Endothelial cell (in vitro differentiated cells): ENCODE measurements around the gene PER3. TPM values are rescaled to one million over a fixed set of nuclear protein-coding genes. Genes with fewer than 3 reads are reported as not detected.
A peak's percentile ranks its signal among the peaks of the same experiment; 100 is the strongest.

Experiments used
- DNase-seq: peaks from one replicate; pipeline ENCODE4 v3.0.0; 2021; ENCODE audit warnings: low spot score
- H3K27ac Mint-ChIP-seq: one replicate; pipeline ENCODE4 v1.8.0; 2021; ENCODE audit warnings: mixed read lengths, inconsistent platforms; ENCODE audit not compliant: unreplicated experiment
- H3K27me3 Mint-ChIP-seq: one replicate; pipeline ENCODE4 v1.8.0; 2021; ENCODE audit warnings: mild to moderate bottlenecking, moderate library complexity, mixed read lengths, inconsistent platforms; ENCODE audit not compliant: unreplicated experiment
- H3K36me3 Mint-ChIP-seq: one replicate; pipeline ENCODE4 v1.8.0; 2021; ENCODE audit warnings: mild to moderate bottlenecking, low read depth, mixed read lengths, inconsistent platforms; ENCODE audit not compliant: unreplicated experiment
- H3K4me1 Mint-ChIP-seq: one replicate; pipeline ENCODE4 v1.8.0; 2021; ENCODE audit warnings: mild to moderate bottlenecking, mixed read lengths, inconsistent platforms; ENCODE audit not compliant: unreplicated experiment
- H3K4me3 Mint-ChIP-seq: one replicate; pipeline ENCODE4 v1.8.0; 2021; ENCODE audit warnings: mild to moderate bottlenecking, mixed read lengths, inconsistent platforms; ENCODE audit not compliant: unreplicated experiment
- H3K9me3 Mint-ChIP-seq: one replicate; pipeline ENCODE4 v1.8.0; 2021; ENCODE audit warnings: mixed read lengths, inconsistent platforms; ENCODE audit not compliant: unreplicated experiment
- CTCF ChIP-seq: fragments of 200-600 bp; sonication (generic); IDR thresholded peaks from one replicate; pipeline ENCODE4 v1.5.0; 2021; ENCODE audit warnings: antibody characterized with exemption; ENCODE audit not compliant: unreplicated experiment
- total RNA-seq: library from RNA; stranded (reverse); fragmentation: NEBNext Ultra II Directional; extraction: Animal tissue kit (Norgen Biotek cat#: 25700); gene quantifications from one replicate; pipeline ENCODE4 v1.2.1, GENCODE V29; 2021; ENCODE audit not compliant: unreplicated experiment

Gene PER3
- total RNA-seq, 1 donor from 2014 or later = 2.8 TPM

GRCh38 chr1:7871136-7871535 is 87.0 kb downstream of the PER3 start:
- Mint-ChIP-seq H3K9me3 (no peaks in the 10 kb centered on the region), H3K27ac (no peak overlapping the region), H3K36me3 (no peaks in the 10 kb centered on the region), H3K4me3 (no peak overlapping the region), H3K27me3 (peaks cover 7% of the 10 kb centered on the region), H3K4me1 (no peaks in the 10 kb centered on the region)
- no peak for TF ChIP-seq CTCF
- no peak for DNase-seq

GRCh38 chr1:7873801-7874795 is 90.0 kb downstream of the PER3 start:
- Mint-ChIP-seq H3K27me3 (peaks cover 2% of the 10 kb centered on the region), H3K9me3 (no peaks in the 10 kb centered on the region), H3K36me3 (no peaks in the 10 kb centered on the region), H3K4me3 (no peak overlapping the region), H3K4me1 (no peaks in the 10 kb centered on the region), H3K27ac (no peak overlapping the region)
- DNase-seq = no peak
- TF ChIP-seq CTCF = no peak

- no peaks in the 10 kb centered on the region for H3K4me1 Mint-ChIP-seq
- H3K27ac Mint-ChIP-seq = no peak overlapping the region
- H3K4me3 Mint-ChIP-seq = no peak overlapping the region
- peaks cover 2% of the 10 kb centered on the region for H3K27me3 Mint-ChIP-seq
- no peaks in the 10 kb centered on the region for H3K36me3 Mint-ChIP-seq
- DNase-seq = no peak
- no peaks in the 10 kb centered on the region for H3K9me3 Mint-ChIP-seq
- TF ChIP-seq CTCF = no peak
Observed at GRCh38 chr1:7878027-7878426, 93.9 kb downstream of the PER3 start.

GRCh38 chr1:7879228-7879627 is 95.1 kb downstream of the PER3 start:
- no peak for DNase-seq
- Mint-ChIP-seq H3K36me3 (no peaks in the 10 kb centered on the region), H3K4me3 (no peak overlapping the region), H3K27me3 (peaks cover under 1% of the 10 kb centered on the region), H3K4me1 (no peaks in the 10 kb centered on the region), H3K9me3 (no peaks in the 10 kb centered on the region), H3K27ac (no peak overlapping the region)
- TF ChIP-seq CTCF = peak; percentile 50

GRCh38 chr1:7884757-7885156 is 100.7 kb downstream of the PER3 start:
- Mint-ChIP-seq H3K4me3 (no peak overlapping the region), H3K9me3 (no peaks in the 10 kb centered on the region), H3K36me3 (no peaks in the 10 kb centered on the region), H3K27ac (no peak overlapping the region), H3K27me3 (peaks cover 1% of the 10 kb centered on the region), H3K4me1 (no peaks in the 10 kb centered on the region)
- TF ChIP-seq CTCF = no peak
- DNase-seq = no peak
